ENCODE data around the gene KLF15. TPM values are rescaled to one million over a fixed set of nuclear protein-coding genes. Genes with fewer than 3 reads are reported as not detected.

Gene KLF15
- total RNA-seq, 1 donor from 2014 or later: 3.3 TPM

DNA sequence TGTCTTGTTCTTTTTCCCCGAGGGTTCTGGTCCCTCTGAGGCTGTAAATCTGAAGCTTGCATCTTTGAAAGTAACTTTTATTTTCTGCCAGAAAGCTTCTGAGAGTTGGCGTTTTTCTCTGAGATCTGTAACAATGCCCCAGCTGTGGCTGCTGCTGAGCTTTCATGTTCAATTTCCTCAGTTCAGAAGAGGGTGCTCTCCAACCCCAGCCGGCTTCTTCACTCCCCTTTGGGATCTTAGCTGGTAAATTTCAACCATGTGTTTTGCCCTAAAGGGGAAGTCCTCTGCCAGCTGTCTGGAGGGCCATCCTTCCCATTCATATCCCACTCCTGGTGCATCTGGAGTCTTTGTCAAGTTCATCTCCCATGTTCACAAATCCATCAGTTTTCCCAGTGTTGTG, 19.2 kb upstream of the KLF15 start:
- Mint-ChIP-seq H3K27me3 (ENCODE audit: insufficient read depth, low read depth) (peaks cover 6% of the 10 kb centered on the region), H3K4me1 (peaks cover 17% of the 10 kb centered on the region), H3K4me3 (no peak overlapping the region), H3K9me3 (no peaks in the 10 kb centered on the region), H3K36me3 (no peaks in the 10 kb centered on the region), H3K27ac (peak overlapping the region; percentile 3)
- Histone ChIP-seq H4K20me1 (ENCODE audit: low read depth) (no peaks in the 10 kb centered on the region), H3F3A (ENCODE audit: low read depth) (no peaks in the 10 kb centered on the region), H3K9ac (no peak overlapping the region), H3K27ac (no peak overlapping the region), H3K4me2 (no peak overlapping the region), H2AFZ (replicated peaks) (no peak overlapping the region), H3K79me2 (ENCODE audit: low read depth) (no peaks in the 10 kb centered on the region), H3K36me3 (no peaks in the 10 kb centered on the region), H3K27me3 (no peaks in the 10 kb centered on the region), H3K9me3 (ENCODE audit: low read depth) (no peaks in the 10 kb centered on the region), H3K4me1 (peaks cover 5% of the 10 kb centered on the region), H3K4me3 (no peak overlapping the region)
- no peak for DNase-seq (ENCODE audit: low spot score)
- TF ChIP-seq, protein P1, sequence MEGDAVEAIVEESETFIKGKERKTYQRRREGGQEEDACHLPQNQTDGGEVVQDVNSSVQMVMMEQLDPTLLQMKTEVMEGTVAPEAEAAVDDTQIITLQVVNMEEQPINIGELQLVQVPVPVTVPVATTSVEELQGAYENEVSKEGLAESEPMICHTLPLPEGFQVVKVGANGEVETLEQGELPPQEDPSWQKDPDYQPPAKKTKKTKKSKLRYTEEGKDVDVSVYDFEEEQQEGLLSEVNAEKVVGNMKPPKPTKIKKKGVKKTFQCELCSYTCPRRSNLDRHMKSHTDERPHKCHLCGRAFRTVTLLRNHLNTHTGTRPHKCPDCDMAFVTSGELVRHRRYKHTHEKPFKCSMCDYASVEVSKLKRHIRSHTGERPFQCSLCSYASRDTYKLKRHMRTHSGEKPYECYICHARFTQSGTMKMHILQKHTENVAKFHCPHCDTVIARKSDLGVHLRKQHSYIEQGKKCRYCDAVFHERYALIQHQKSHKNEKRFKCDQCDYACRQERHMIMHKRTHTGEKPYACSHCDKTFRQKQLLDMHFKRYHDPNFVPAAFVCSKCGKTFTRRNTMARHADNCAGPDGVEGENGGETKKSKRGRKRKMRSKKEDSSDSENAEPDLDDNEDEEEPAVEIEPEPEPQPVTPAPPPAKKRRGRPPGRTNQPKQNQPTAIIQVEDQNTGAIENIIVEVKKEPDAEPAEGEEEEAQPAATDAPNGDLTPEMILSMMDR (IDR thresholded peaks at IDR 0.05): no peak
- no peak for TF ChIP-seq EZH2phosphoT487 (IDR thresholded peaks at IDR 0.05)
- TF ChIP-seq EZH2 (IDR thresholded peaks at IDR 0.05): no peak

DNA sequence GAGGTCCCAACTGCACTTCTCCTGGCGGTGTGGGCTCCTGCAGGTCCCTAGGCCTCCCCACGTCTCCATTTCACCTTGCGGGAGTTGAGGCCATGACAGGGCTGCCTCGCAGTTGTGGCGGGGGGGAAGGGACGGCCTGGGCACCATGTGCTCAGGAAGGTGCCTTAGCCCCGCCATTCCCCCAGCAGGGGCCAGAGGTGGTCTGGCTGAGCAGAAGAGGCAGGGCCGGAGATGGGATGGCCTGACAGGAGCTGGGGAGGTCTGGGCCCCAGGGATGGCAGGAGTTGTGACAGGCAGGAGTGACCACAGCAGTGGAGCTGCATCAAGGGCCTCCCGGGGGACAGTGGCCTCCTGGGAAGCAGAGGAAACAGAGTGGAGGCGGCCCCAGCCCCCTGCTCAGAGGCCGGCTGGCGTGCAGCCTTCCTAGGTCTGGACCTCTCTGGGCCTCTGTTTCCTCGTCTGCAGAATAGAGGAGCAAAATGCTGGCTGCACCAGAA, 18.7 kb upstream of the KLF15 start:
- H3K36me3 ChIP-seq: no peaks in the 10 kb centered on the region
- H3K27me3 ChIP-seq: no peaks in the 10 kb centered on the region
- peaks cover 5% of the 10 kb centered on the region for H3K4me1 ChIP-seq
- H3K27me3 Mint-ChIP-seq (ENCODE audit: insufficient read depth, low read depth): peaks cover 10% of the 10 kb centered on the region
- no peak overlapping the region for H3K9ac ChIP-seq
- H4K20me1 ChIP-seq (ENCODE audit: low read depth): no peaks in the 10 kb centered on the region
- DNase-seq (ENCODE audit: low spot score): no peak
- no peaks in the 10 kb centered on the region for H3F3A ChIP-seq (ENCODE audit: low read depth)
- H3K4me1 Mint-ChIP-seq: peaks cover 17% of the 10 kb centered on the region
- no peaks in the 10 kb centered on the region for H3K9me3 Mint-ChIP-seq
- no peaks in the 10 kb centered on the region for H3K79me2 ChIP-seq (ENCODE audit: low read depth)
- no peak overlapping the region for H3K4me2 ChIP-seq
- no peaks in the 10 kb centered on the region for H3K36me3 Mint-ChIP-seq
- no peaks in the 10 kb centered on the region for H3K9me3 ChIP-seq (ENCODE audit: low read depth)
- H3K27ac Mint-ChIP-seq: no peak overlapping the region
- H3K4me3 Mint-ChIP-seq: no peak overlapping the region
- no peak overlapping the region for H2AFZ ChIP-seq (replicated peaks)
- H3K4me3 ChIP-seq: no peak overlapping the region
- no peak overlapping the region for H3K27ac ChIP-seq
- TF ChIP-seq, protein P1 (IDR thresholded peaks at IDR 0.05): no peak
- TF ChIP-seq EZH2 (IDR thresholded peaks at IDR 0.05) (no peak), EZH2phosphoT487 (IDR thresholded peaks at IDR 0.05) (no peak)

DNA sequence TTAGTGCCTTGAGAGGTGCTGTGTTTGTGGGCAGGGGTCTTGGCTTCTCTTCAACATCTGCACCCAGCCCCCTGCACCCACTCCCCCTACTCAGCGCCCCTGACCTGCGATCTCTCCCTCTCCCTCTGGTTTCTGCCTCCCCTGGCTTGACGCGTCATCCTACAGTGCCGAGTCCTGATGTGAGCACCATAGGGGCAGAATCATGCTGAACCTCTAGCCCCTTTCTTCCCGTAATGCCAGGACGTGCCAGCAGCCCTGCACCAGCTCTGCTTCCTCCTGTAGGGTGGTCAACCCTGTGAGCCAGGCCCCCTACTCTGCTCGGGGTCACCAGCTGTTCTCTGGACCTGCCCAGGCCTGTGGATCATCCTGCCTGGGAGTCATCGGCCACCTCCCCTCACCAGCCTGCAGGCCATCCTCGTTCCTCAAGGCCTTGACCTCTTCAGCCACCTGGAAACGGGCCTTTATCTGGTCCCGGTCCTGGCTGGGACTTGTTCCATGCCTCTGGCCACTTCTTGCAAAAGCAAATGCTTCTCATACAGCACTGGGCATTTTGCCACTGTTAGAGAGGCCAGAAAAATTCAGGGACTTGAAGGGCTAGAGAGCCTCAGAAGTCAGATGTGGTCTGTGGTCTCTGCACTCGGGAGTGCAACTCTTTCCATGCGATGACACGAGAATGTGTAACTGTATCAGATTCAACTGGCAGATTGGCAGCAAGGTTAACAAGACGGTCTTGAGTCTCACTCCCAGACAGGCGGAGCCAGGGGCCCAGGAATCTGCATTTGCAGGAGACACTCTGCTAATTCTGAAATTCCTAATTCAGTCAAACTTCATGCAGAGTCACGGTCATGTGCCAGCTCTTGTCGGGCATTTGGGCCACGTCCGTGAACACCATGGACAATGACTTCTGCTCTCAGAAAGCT, 16.7 kb upstream of the KLF15 start:
- no peaks in the 10 kb centered on the region for H3K27me3 ChIP-seq
- TF ChIP-seq EZH2phosphoT487 (IDR thresholded peaks at IDR 0.05): no peak
- TF ChIP-seq, protein P1 (IDR thresholded peaks at IDR 0.05): no peak

More for the DNA sequence above, 16.7 kb upstream of the KLF15 start:
- H3K36me3 ChIP-seq: no peaks in the 10 kb centered on the region
- peaks cover 12% of the 10 kb centered on the region for H3K27me3 Mint-ChIP-seq (ENCODE audit: insufficient read depth, low read depth)
- no peak overlapping the region for H3K27ac ChIP-seq
- H3K36me3 Mint-ChIP-seq: no peaks in the 10 kb centered on the region
- H3K4me3 Mint-ChIP-seq: no peak overlapping the region
- no peaks in the 10 kb centered on the region for H3K9me3 ChIP-seq (ENCODE audit: low read depth)
- H3K79me2 ChIP-seq (ENCODE audit: low read depth): no peaks in the 10 kb centered on the region
- DNase-seq (ENCODE audit: low spot score): no peak
- no peaks in the 10 kb centered on the region for H4K20me1 ChIP-seq (ENCODE audit: low read depth)
- H3K4me1 ChIP-seq: no peaks in the 10 kb centered on the region
- no peak overlapping the region for H3K4me3 ChIP-seq
- no peak overlapping the region for H2AFZ ChIP-seq (replicated peaks)
- no peak overlapping the region for H3K9ac ChIP-seq
- H3K9me3 Mint-ChIP-seq: no peaks in the 10 kb centered on the region
- no peaks in the 10 kb centered on the region for H3F3A ChIP-seq (ENCODE audit: low read depth)
- H3K4me1 Mint-ChIP-seq: peaks cover 16% of the 10 kb centered on the region
- H3K27ac Mint-ChIP-seq: peak overlapping the region; percentile 38
- H3K4me2 ChIP-seq: no peak overlapping the region

Measured in neural progenitor cell (in vitro differentiated cells).